SK-MEL-5 (cell line): ENCODE results near the gene HOXD9. TPM values are rescaled to one million over a fixed set of nuclear protein-coding genes. Genes with fewer than 3 reads are reported as not detected.

Experiments used
- DNase-seq: peaks from one replicate; pipeline ENCODE4 v3.0.0-alpha.2; 2016; ENCODE audit warnings: low read depth, low spot score
- in situ Hi-C: cut with HindIII; loops from 2 replicates; pipeline ENCODE4 v1.10.0; 2016; ENCODE audit warnings: low sequenced_read_pairs, high pct_unique_total_duplicates, low pct_unique_long_range_greater_than_20kb
- total RNA-seq: library from RNA; depleted of rRNA; stranded (reverse); fragments of >200 nt; shearing (Covaris generic); gene quantifications from 2 replicates; pipeline ENCODE4 v1.2.3, GENCODE V29; 2014

Gene HOXD9
- total RNA-seq, 1 experiment from 2014 or later, result 0.18 TPM

DNA sequence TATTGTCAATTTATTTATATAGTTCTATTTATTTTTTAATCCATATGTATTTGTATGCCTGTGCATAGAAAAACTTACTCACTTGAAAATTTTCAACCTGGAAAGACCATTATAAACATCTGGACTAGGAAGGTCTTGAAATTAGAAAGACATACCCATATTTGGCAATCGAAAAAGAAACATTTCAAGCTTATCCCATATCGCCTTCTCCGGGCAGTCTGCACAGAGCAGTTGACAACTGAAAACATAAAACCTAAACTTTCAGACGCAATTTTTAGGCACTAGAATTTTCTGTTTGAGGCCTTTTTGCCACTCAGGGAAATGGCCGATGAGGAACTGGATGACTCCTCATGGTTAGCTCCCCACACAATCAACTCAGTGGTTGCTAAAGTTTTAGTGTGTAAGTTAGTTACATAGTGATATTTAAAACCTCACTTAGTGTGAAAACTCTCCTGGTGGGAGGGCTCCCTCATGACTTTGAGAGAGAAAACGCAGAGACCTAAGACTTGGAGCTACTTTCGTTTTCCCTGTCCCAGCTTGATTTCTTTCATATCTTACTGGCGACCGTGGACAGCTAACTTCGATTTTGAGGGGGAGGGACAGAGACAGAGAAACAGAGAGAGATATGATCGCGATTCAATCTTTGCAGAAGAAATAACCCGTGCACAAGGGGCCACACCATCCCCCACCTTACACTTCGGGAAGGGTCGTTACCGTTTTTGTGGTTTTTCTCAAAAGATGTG lies 26.1 kb upstream of the HOXD9 start:
- DNase-seq, result peak; percentile 57
- in situ Hi-C loops, result no loop called here

DNA sequence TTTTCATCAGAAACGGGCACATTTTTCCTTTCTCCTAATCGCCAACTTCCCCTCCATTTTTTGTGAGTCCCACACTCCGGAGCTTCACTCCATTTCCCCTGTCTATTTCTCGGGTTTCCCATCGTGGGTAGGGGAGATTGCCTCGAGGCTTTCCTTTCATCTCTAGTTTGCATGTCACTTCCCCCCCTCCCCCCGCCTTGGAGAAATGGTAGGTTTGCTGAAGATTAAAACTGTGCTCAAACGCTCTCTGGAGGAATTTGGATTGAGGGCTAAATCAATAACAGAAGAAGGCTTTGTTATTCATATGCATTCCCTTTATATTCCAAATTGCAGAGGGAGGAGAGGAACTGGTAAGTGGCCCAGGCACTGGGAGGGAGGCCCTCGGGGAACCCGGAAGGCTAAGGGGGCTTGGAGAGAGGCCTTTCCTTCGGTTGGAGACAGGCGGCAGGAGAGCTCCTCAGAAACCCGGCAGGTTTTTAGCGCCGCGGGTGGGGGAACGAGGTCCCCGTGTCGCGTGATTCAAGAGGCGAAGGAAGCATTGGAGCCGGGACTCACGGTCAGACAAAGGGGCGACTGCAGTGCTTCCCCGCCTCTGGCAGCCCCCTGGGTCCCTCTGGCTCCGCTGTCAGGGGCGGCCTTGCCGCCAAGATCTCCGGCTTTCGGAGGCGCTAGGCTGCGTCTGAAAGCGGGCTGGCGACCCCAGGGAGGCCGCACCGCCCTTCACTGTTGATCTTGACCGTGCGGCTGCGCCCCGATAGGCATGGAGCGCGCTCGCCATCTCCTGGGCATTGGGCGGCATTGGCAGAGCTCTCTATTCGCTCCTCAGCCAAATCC lies 25.3 kb upstream of the HOXD9 start:
- in situ Hi-C loops, result no loop called here
- peak; percentile 88 for DNase-seq

DNA sequence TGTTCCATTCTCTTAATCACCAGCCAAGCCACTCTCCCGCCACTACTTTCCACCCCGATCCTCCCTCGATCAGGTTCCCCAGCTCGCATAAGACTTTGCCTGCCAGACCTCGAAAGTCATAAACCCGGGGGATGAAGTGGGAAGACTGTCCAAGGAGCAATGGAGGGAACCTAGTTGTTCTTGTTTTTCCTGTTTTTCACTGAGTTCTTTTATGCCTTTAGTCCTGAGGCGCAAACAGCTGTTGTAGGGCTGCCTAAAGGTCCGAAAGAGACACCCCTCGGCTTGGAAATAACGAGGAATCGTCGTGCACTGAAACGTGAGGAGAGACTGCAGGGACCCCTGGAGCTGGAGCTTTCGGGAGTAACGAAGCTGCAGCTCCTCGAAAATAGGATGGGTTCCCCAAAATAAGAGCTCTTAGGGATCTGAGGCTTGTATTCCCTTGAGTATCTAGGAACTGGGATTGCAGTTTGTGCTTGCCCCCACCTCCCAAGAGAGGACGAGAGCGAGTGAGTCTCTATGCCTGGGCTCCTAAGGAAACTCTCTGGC lies 24.6 kb upstream of the HOXD9 start:
- no peak for DNase-seq

DNA sequence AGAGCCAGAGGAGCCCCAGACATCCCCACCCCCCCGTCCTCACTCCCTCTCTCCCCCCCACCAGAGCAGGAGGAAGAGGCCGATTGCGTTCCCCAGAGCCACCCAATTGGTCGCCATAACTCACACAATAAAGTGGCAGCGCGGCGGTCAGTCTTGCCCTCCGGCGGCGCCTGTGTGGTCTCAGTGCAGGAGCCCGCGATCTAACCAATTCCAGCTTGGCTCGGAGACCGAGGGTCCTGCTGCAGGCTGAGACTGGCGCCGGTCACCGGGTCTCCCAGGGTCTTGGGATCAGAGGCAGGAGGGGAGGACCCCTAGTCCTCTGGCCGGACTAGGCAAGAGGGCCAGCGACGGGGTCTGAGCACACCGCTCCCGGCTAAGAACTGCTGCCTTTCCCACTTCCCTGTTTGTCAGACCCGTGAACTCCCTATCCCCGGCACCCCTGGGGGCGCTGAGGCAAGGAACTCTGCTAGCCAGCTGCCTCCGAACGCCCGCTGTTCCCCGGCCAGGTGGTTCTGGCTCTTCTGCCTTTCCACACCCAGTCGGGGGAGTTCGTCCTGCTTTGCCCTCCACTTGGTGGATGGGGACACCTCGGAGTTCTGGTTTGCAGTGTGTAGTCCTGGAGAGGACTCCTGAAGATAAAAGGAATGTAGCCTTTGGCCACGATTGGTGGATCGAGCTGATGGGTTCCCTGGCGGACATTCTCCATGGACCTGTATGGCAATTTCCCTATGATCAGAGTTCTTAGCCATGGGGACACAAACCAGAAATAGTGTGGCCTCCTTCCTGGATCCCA lies 24.0 kb upstream of the HOXD9 start:
- no peak for DNase-seq
- in situ Hi-C loops, result no loop called here

More for the DNA sequence above, 24.6 kb upstream of the HOXD9 start:
- in situ Hi-C loops, result no loop called here

DNA sequence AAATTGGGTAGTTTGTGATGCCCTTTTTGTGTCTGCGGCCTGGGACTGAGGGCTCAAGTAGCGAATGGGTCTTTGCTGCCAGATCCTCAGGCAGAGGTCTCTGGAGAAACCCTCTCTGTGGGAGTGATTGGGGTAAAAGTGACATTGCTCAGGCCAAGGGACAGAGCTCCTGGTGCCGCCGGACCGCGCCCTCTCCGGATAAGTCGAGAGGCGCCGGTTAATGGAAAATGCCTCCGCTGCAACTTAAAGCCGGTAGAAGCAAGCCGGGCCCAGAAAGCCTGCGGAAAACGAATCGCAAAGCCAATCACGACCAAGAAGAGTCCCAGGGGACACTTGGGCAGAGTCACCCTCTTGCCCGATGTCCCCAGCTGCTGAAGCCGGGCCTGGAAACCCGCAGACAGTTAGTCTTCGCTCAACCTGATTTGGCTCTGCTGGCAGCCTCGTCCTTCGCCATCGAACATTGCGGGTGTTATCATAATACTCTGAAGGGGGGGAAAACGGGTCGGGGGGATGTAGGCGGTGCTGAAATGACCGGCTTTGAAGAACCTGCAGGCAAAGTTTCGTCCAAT lies 23.3 kb upstream of the HOXD9 start:
- in situ Hi-C loops, result no loop called here
- no peak for DNase-seq

DNA sequence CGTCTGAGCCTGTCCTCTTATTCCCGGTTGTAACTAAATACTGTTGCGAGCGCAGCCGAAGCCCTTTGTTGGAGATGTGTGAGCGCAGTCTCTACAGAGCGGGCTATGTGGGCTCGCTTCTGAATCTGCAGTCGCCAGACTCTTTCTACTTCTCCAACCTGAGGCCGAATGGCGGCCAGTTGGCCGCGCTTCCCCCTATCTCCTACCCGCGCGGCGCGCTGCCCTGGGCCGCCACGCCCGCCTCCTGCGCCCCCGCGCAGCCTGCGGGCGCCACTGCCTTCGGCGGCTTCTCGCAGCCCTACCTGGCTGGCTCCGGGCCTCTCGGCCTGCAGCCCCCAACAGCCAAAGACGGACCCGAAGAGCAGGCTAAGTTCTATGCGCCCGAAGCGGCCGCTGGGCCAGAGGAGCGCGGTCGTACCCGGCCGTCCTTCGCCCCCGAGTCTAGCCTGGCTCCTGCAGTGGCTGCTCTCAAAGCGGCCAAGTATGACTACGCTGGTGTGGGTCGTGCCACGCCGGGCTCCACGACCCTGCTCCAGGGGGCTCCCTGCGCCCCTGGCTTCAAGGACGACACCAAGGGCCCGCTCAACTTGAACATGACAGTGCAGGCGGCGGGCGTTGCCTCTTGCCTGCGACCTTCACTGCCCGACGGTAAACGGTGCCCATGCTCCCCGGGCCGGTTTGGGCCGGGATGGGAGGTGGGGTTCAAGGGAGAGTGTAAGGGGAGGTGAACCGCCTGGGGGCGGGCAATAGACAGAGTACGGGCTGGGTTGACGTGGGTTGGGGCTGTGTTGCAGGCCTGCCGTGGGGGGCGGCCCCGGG lies 22.6 kb upstream of the HOXD9 start, which contains the start of gene HOXD12:
Gene HOXD12 (plus strand): TSS at position 68 of the 819 bp plus-strand sequence. CDS start 7 bp downstream, at position 75.
- DNase-seq, result no peak
- in situ Hi-C loops, result no loop called here

DNA sequence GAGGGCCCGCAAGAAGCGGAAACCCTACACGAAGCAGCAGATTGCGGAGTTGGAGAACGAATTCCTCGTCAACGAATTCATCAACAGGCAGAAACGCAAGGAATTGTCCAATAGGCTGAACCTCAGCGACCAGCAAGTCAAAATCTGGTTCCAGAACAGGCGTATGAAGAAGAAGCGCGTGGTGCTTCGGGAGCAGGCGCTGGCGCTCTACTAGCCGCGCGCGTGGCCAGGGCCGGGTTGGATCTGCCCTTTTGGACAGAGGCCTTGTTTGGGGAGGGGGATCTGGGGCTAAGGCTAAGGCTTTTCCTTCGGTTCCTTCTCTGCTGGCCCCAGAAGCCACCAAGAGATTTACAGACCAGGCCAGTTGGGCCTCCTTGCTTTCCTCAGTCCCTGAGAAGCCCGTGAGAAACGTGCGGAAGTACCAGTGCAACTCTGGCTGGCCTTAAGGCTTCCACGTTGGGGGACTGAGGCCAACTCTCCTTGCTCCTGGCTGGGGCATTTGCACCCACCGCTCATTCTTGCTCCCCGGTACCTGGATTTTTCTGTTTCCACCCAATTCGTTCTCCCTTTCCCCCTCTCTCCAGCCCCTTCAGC lies 21.9 kb upstream of the HOXD9 start:
- DNase-seq, result no peak
- in situ Hi-C loops, result no loop called here

DNA sequence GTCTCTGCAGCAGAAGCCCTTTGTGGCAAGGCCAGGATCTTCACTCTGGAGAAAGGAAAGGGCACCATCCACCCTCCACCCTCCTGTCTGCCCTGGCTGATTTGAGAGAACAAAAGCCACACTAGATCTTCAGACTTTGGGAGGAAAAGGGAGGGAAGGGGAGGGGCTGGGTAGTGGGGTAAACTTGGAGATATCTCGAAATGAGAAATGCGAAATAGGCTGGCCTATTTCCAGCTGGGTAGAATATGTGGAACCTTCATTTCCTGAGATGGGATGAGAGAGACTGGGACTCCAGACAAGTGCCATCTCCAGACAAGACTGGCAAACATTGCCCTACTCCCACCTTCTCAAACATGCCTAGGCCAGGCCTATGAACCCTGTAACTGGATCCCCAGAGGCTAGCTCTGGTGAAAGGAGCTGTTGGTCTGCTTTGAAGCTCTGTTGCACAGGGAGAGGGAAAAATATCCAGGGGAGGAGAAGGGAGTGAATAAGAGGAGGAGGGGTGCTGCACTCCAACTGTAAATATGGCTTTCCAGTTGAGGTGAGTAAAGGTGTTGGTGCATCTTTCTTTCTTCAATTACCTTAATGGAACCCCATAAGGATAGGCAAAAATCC lies 21.2 kb upstream of the HOXD9 start:
- DNase-seq, result no peak
- in situ Hi-C loops, result no loop called here

DNA sequence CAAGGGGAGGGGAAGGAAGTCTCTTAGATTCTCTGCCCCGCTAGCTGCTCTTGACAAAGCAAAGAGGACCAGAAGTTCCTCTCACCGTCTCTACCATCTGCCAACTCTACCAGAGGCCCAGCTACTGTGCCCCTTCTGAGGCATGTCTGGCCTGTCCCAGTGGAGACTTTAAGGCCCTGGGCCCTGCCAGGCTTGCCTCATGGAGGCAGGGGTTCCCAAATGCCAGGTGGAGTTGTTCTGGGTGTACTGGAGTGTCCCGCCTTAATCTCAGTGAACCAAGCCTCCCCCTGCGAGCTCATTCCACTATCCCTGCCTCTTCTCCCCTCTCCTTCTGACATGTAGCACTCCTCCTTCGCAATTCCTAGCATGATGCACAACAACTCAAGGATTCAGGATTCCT lies 20.7 kb upstream of the HOXD9 start:
- DNase-seq, result no peak
- in situ Hi-C loops, result no loop called here

DNA sequence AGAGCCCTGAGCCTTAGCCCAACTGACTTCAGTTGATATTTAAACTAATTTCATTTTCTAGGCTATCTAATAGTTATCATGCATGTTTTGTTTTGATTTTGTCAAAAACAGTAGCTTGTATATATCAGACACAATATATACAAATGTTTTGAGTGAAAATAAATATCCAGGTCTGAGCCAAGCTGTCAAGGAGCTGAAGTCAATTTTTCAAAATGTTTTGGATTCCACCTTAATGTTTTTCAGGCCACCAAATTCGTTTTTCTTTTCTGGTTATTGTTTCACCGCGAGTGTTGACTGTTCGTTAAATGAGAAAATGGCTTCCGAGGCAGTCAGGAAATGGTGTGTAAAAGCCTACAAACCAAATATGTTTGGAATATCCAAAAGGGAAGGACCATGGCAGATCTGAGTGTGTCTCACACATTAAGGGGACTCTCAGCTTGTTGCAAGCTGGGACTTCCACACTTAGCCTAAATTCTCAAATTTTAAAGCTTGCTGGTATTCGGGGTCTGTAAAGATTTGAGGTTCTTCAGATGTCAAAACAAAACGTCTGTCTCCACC lies 20.1 kb upstream of the HOXD9 start:
- in situ Hi-C loops, result no loop called here
- no peak for DNase-seq

DNA sequence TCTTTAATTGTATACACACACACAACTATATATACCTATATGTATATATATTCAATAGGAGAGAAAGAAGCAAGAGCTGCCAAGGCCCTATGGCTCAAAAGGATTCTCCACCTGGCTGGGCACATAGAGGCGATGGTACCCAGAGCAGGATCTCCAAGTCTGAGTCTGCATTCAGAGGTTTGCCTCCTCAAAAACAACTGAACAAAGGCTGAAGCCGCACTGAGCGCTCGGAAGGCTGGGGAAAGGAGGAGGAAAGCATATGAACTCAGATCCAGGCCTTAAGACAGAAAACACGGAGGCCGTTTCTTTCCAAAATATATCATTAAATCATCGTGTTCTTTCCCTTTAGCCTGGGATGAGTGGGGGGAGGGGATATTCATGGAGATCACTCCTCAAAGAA lies 19.3 kb upstream of the HOXD9 start:
- in situ Hi-C loops, result no loop called here
- no peak for DNase-seq

DNA sequence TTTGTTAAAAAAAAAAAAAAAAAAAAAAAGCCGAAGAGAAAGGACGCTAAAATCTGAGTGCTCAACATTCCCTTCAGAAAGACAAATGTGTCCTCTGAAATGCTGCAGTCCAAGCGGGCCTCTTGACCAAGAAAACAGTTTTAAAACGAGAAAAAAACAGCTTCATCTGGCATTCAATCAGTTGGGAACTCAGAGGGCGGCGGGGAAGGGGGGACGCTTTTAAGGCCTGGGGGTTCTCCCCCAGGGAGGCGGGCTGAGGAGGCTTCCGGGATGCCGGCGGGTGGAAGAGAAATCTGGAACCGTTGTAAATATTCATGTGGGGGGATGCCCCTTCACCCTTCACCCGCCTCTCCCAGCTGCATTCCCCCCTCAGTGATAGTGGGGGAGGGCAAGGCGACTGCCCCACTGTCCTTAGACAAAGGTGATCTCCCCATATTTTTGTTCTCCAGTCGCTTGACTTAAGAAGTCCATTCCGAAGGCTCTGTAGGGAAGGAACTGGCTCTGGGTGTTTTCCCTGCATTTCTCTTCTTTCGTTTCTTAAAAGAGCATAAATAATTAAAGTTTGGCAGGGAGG lies 18.7 kb upstream of the HOXD9 start:
- DNase-seq, result no peak
- in situ Hi-C loops, result no loop called here

DNA sequence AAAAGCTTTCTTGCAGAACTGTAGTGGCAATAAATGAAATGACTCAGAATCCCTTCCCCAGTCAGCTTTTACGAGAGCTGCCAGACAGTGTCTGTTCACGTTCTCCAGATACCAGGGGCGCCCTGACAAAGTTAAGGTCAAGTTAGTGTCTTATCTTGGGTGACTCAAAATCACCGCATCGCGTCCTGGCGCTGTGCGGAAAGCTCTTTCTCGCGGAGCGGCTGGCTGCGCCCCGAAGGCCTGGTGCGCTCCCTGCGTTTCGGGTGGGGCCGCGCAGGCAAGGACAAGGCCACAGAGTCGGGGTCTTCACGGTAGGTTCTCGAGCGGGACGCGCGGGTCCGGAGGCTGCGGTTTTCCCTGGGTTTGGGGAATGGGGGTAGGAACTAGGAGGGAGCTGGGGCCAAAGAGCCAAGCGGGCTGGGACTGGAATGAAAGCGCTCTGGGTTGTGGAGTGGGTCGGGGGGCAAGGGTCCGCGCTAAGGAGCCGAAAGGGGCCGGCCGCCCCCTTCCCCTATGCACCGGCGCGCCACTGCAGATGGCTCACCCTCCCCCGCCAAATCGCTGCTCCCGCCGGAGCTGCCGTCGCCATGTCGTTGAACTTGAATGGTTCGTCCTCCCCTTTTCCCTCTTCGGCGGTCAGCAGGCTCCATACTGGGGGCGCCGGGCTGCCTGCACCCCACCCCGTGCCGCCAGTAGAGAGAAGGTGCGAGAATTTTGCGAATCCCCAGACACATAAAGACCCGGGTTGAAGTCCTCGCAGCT lies 18.0 kb upstream of the HOXD9 start:
- in situ Hi-C loops, result no loop called here
- DNase-seq, result no peak

DNA sequence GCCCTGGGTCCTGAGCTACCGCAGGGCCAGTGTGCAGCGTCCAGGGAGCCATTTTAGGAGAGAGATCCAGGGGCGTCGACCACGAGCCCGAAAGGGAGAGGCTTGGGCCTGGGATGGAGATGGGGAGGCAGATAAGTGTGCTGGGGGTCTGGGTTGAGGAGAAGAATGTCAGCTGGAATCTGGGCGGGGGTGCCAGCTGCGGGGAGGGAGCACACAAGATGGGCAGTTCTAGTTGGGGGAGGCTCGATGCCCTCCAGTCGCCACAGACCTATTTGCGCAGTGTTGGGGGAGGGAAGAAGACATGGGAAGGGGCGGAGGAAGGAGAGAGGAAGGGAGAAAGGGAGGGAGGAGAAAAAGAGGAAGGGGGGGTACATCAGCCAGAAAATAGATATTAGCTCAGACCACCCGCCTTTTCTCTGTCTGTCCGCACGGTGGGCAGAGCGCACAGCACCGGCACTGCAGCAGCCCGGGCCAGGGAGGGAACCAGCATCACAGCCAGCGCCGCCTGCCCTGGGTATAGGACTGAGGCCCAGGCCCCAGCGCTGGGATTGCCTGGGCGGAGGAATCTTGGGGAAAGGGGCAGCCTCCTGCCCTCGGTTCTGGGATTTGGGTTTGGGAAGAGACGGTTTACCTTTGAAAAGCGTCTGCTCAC lies 17.3 kb upstream of the HOXD9 start:
- in situ Hi-C loops, result no loop called here
- DNase-seq, result no peak
